ENCODE measurements around the gene FOXI1.
A peak's percentile ranks its signal among the peaks of the same experiment; 100 is the strongest.
"Not testable (repeated sequence)": the region's sequence is repeated elsewhere in the genome, so short reads cannot be mapped to it uniquely, and the experiment has no call there.

FOXI1 gene

GRCh38 chr5:170132976-170133448 is 27.3 kb downstream of the FOXI1 start:
- Mint-ChIP-seq H3K27me3 (peaks cover 16% of the 10 kb centered on the region), H3K4me3 (no peak overlapping the region)
- ATAC-seq = no peak

GRCh38 chr5:170135796-170136490 is 30.2 kb downstream of the FOXI1 start:
- Mint-ChIP-seq H3K4me3 (no peak overlapping the region), H3K27ac (no peak overlapping the region), H3K9me3 (no peaks in the 10 kb centered on the region), H3K27me3 (peaks cover 10% of the 10 kb centered on the region), H3K4me1 (no peaks in the 10 kb centered on the region)
- DNase-seq = no peak
- no peak for ATAC-seq

More at GRCh38 chr5:170132976-170133448, 27.3 kb downstream of the FOXI1 start:
- DNase-seq = no peak
- Mint-ChIP-seq H3K27ac (no peak overlapping the region), H3K9me3 (no peaks in the 10 kb centered on the region), H3K4me1 (no peaks in the 10 kb centered on the region)

- DNase-seq (no peak), ATAC-seq (no peak)
- H3K4me3 Mint-ChIP-seq = no peak overlapping the region
- no peaks in the 10 kb centered on the region for H3K9me3 Mint-ChIP-seq
- H3K27ac Mint-ChIP-seq = no peak overlapping the region
- no peaks in the 10 kb centered on the region for H3K4me1 Mint-ChIP-seq
- H3K27me3 Mint-ChIP-seq = peaks cover 15% of the 10 kb centered on the region
Observed at GRCh38 chr5:170136506-170136905, 30.8 kb downstream of the FOXI1 start.

GRCh38 chr5:170137694-170138214 is 32.1 kb downstream of the FOXI1 start:
- Mint-ChIP-seq H3K27me3 (peaks cover 8% of the 10 kb centered on the region), H3K9me3 (no peaks in the 10 kb centered on the region), H3K27ac (no peak overlapping the region), H3K4me3 (no peak overlapping the region), H3K4me1 (no peaks in the 10 kb centered on the region)
- DNase-seq (no peak), ATAC-seq (no peak)

GRCh38 chr5:170138273-170138672 is 32.6 kb downstream of the FOXI1 start:
- H3K9me3 Mint-ChIP-seq = no peaks in the 10 kb centered on the region
- no peak overlapping the region for H3K4me3 Mint-ChIP-seq
- no peak for DNase-seq

GRCh38 chr5:170139786-170140335 is 34.2 kb downstream of the FOXI1 start:
- DNase-seq (no peak), ATAC-seq (no peak)
- H3K27ac Mint-ChIP-seq = no peak overlapping the region

More at GRCh38 chr5:170138273-170138672, 32.6 kb downstream of the FOXI1 start:
- Mint-ChIP-seq H3K27ac (no peak overlapping the region), H3K27me3 (peaks cover 8% of the 10 kb centered on the region), H3K4me1 (no peaks in the 10 kb centered on the region)
- no peak for ATAC-seq

GRCh38 chr5:170141196-170141595 is 35.5 kb downstream of the FOXI1 start:
- DNase-seq, H3K4me3 Mint-ChIP-seq, H3K4me1 Mint-ChIP-seq, ATAC-seq, H3K9me3 Mint-ChIP-seq, H3K27ac Mint-ChIP-seq, H3K27me3 Mint-ChIP-seq: not testable (repeated sequence)

More at GRCh38 chr5:170139786-170140335, 34.2 kb downstream of the FOXI1 start:
- Mint-ChIP-seq H3K9me3 (no peaks in the 10 kb centered on the region), H3K27me3 (peaks cover 8% of the 10 kb centered on the region), H3K4me3 (no peak overlapping the region), H3K4me1 (no peaks in the 10 kb centered on the region)

- Mint-ChIP-seq H3K4me1 (no peaks in the 10 kb centered on the region), H3K9me3 (no peaks in the 10 kb centered on the region), H3K27me3 (peaks cover 8% of the 10 kb centered on the region), H3K27ac (peak overlapping the region in 1 of 2 donors; percentile 38), H3K4me3 (no peak overlapping the region)
- DNase-seq (no peak), ATAC-seq (no peak)
Observed at GRCh38 chr5:170141636-170142035, 35.9 kb downstream of the FOXI1 start.

- Mint-ChIP-seq H3K27me3 (peaks cover 9% of the 10 kb centered on the region), H3K27ac (no peak overlapping the region), H3K4me1 (no peaks in the 10 kb centered on the region), H3K9me3 (no peaks in the 10 kb centered on the region), H3K4me3 (no peak overlapping the region)
- ATAC-seq (no peak), DNase-seq (no peak)
Observed at GRCh38 chr5:170142196-170142595, 36.5 kb downstream of the FOXI1 start.

GRCh38 chr5:170143091-170143490 is 37.4 kb downstream of the FOXI1 start:
- Mint-ChIP-seq H3K9me3 (no peaks in the 10 kb centered on the region), H3K27ac (no peak overlapping the region), H3K4me3 (no peak overlapping the region), H3K4me1 (no peaks in the 10 kb centered on the region), H3K27me3 (peaks cover 15% of the 10 kb centered on the region)
- DNase-seq (no peak), ATAC-seq (no peak)

GRCh38 chr5:170143710-170144109 is 38.0 kb downstream of the FOXI1 start:
- Mint-ChIP-seq H3K4me3 (no peak overlapping the region), H3K27ac (no peak overlapping the region), H3K9me3 (no peaks in the 10 kb centered on the region), H3K27me3 (peaks cover 15% of the 10 kb centered on the region), H3K4me1 (no peaks in the 10 kb centered on the region)
- DNase-seq (no peak), ATAC-seq (no peak)

GRCh38 chr5:170144286-170145023 is 38.8 kb downstream of the FOXI1 start:
- H3K27ac Mint-ChIP-seq = no peak overlapping the region
- no peaks in the 10 kb centered on the region for H3K9me3 Mint-ChIP-seq
- peaks cover 15% of the 10 kb centered on the region for H3K27me3 Mint-ChIP-seq
- ATAC-seq = peak; percentile 34
- no peaks in the 10 kb centered on the region for H3K4me1 Mint-ChIP-seq
- H3K4me3 Mint-ChIP-seq = no peak overlapping the region
- no peak for DNase-seq

GRCh38 chr5:170145462-170145861 is 39.8 kb downstream of the FOXI1 start:
- Mint-ChIP-seq H3K27me3 (peaks cover 15% of the 10 kb centered on the region), H3K9me3 (no peaks in the 10 kb centered on the region), H3K27ac (no peak overlapping the region), H3K4me3 (no peak overlapping the region), H3K4me1 (no peaks in the 10 kb centered on the region)
- DNase-seq (no peak), ATAC-seq (no peak)

- H3K4me1 Mint-ChIP-seq = no peaks in the 10 kb centered on the region
- no peak overlapping the region for H3K27ac Mint-ChIP-seq
- H3K27me3 Mint-ChIP-seq = peaks cover 7% of the 10 kb centered on the region
- ATAC-seq = peak; percentile 8
- H3K9me3 Mint-ChIP-seq = no peaks in the 10 kb centered on the region
- no peak for DNase-seq
- no peak overlapping the region for H3K4me3 Mint-ChIP-seq
Observed at GRCh38 chr5:170147051-170147752, 41.5 kb downstream of the FOXI1 start.

GRCh38 chr5:170147753-170148264 is 42.1 kb downstream of the FOXI1 start:
- H3K4me1 Mint-ChIP-seq = no peaks in the 10 kb centered on the region
- peaks cover 7% of the 10 kb centered on the region for H3K27me3 Mint-ChIP-seq
- ATAC-seq = no peak

More at GRCh38 chr5:170147753-170148264, 42.1 kb downstream of the FOXI1 start:
- no peak overlapping the region for H3K27ac Mint-ChIP-seq
- no peak overlapping the region for H3K4me3 Mint-ChIP-seq
- DNase-seq = no peak
- no peaks in the 10 kb centered on the region for H3K9me3 Mint-ChIP-seq
